ENCODE measurements around the gene VSTM4.

The VSTM4 gene

GRCh38 chr10:49092477-49092876 is 22.8 kb downstream of the VSTM4 start:
- ChIA-PET POLR2A (no interaction called here), CTCF (no interaction called here)
- TF ChIP-seq CTCF (IDR thresholded peaks at IDR 0.05; ENCODE audit: control extremely low read depth, extremely low read depth, low read depth, missing control alignments), result no peak
- no peak for DNase-seq (ENCODE audit: extremely low spot score)

- POLR2A ChIA-PET, result no interaction called here
- no peak for DNase-seq (ENCODE audit: extremely low spot score)
- TF ChIP-seq CTCF (IDR thresholded peaks at IDR 0.05; ENCODE audit: control extremely low read depth, extremely low read depth, low read depth, missing control alignments), result no peak
- CTCF ChIA-PET, result interaction anchor here (1.1 kb wide), 1 partner anchor 501 kb away, joined by 3 read pairs; no protein-coding TSS in a partner anchor
Observed at GRCh38 chr10:49091450-49092210, 23.7 kb downstream of the VSTM4 start.

- ChIA-PET POLR2A (no interaction called here), CTCF (interaction anchor here (1.1 to 1.3 kb wide), 3 partner anchors 10 to 502 kb away, joined by 3 to 4 read pairs (median 4); no protein-coding TSS in a partner anchor)
- TF ChIP-seq CTCF (IDR thresholded peaks at IDR 0.05; ENCODE audit: control extremely low read depth, extremely low read depth, low read depth, missing control alignments), result no peak
- no peak for DNase-seq (ENCODE audit: extremely low spot score)
Observed at GRCh38 chr10:49090696-49091380, 24.5 kb downstream of the VSTM4 start.

- TF ChIP-seq CTCF (IDR thresholded peaks at IDR 0.05; ENCODE audit: control extremely low read depth, extremely low read depth, low read depth, missing control alignments), result no peak
- CTCF ChIA-PET, result interaction anchor here (1.1 to 1.3 kb wide), 3 partner anchors 10 to 503 kb away, joined by 3 to 4 read pairs (median 4); no protein-coding TSS in a partner anchor
- POLR2A ChIA-PET, result no interaction called here
- DNase-seq (ENCODE audit: extremely low spot score), result no peak
Observed at GRCh38 chr10:49090189-49090575, 25.1 kb downstream of the VSTM4 start.

GRCh38 chr10:49089557-49090188 is 25.6 kb downstream of the VSTM4 start:
- TF ChIP-seq CTCF (IDR thresholded peaks at IDR 0.05; ENCODE audit: control extremely low read depth, extremely low read depth, low read depth, missing control alignments), result no peak
- DNase-seq (ENCODE audit: extremely low spot score), result no peak
- POLR2A ChIA-PET, result no interaction called here
- CTCF ChIA-PET, result interaction anchor here (1.3 kb wide), 2 partner anchors 11 to 433 kb away, joined by 4 read pairs; no protein-coding TSS in a partner anchor

GRCh38 chr10:49089152-49089551 is 26.2 kb downstream of the VSTM4 start:
- ChIA-PET POLR2A (no interaction called here), CTCF (interaction anchor here (1.3 kb wide), 1 partner anchor 11 kb away, joined by 4 read pairs; no protein-coding TSS in a partner anchor)
- no peak for DNase-seq (ENCODE audit: extremely low spot score)
- TF ChIP-seq CTCF (IDR thresholded peaks at IDR 0.05; ENCODE audit: control extremely low read depth, extremely low read depth, low read depth, missing control alignments), result no peak

Measured in GM10248 (cell line).